Astrocyte (in vitro differentiated cells and primary cell): ENCODE data around the gene PPP6C. TPM values are rescaled to one million over a fixed set of nuclear protein-coding genes. Genes with fewer than 3 reads are reported as not detected.
"Not testable (repeated sequence)": the region's sequence is repeated elsewhere in the genome, so short reads cannot be mapped to it uniquely, and the experiment has no call there.

Experiments
- DNase-seq: peaks from one replicate; pipeline ENCODE4 v3.0.0-alpha.2; 2010; ENCODE audit warnings: low read depth
- FAIRE-seq: peaks from 2 replicates; lab custom pipeline; 2011; peaks lifted over from hg19 to GRCh38; lab: Jason Lieb, UNC
- H2AFZ ChIP-seq: 2 replicates; pipeline ENCODE4 v1.6.0; 2012; ENCODE audit warnings: low read depth, low read length, inconsistent platforms
- H3K27ac ChIP-seq: 2 replicates; pipeline ENCODE4 v1.5.1; 2011; ENCODE audit warnings: low read depth, low read length, inconsistent platforms
- H3K27me3 ChIP-seq: 2 replicates; pipeline ENCODE4 v1.6.0; 2011; ENCODE audit warnings: low read length, inconsistent platforms; ENCODE audit not compliant: insufficient read depth
- H3K36me3 ChIP-seq: 2 replicates; pipeline ENCODE4 v1.5.1; 2011; ENCODE audit warnings: low read length, inconsistent platforms; ENCODE audit not compliant: insufficient read depth
- H3K4me1 ChIP-seq: 2 replicates; pipeline ENCODE4 v1.5.1; 2011; ENCODE audit warnings: low read length, inconsistent platforms; ENCODE audit not compliant: insufficient read depth
- H3K4me2 ChIP-seq: 2 replicates; pipeline ENCODE4 v1.6.0; 2012; ENCODE audit warnings: low read length, inconsistent platforms
- H3K4me3 ChIP-seq: 2 replicates; pipeline ENCODE4 v1.5.1; 2011; ENCODE audit warnings: low read depth, mild to moderate bottlenecking, low read length, inconsistent platforms; ENCODE audit not compliant: insufficient read depth
- H3K79me2 ChIP-seq: 2 replicates; pipeline ENCODE4 v1.6.0; 2012; ENCODE audit warnings: mild to moderate bottlenecking, low read length, inconsistent platforms; ENCODE audit not compliant: insufficient read depth
- H3K9ac ChIP-seq: 2 replicates; pipeline ENCODE4 v1.6.0; 2012; ENCODE audit warnings: mild to moderate bottlenecking, low read length, inconsistent platforms
- H3K9me3 ChIP-seq: 2 replicates; pipeline ENCODE4 v1.5.1; 2012; ENCODE audit warnings: low read depth, mild to moderate bottlenecking, low read length, inconsistent platforms; ENCODE audit not compliant: insufficient read depth
- H4K20me1 ChIP-seq: 2 replicates; pipeline ENCODE4 v1.6.0; 2012; ENCODE audit warnings: low read length, inconsistent platforms; ENCODE audit not compliant: insufficient read depth
- H3K27ac Mint-ChIP-seq: one replicate; pipeline ENCODE4 v1.8.0; 2021; ENCODE audit warnings: mild to moderate bottlenecking, mixed read lengths; ENCODE audit not compliant: unreplicated experiment
- H3K27me3 Mint-ChIP-seq: one replicate; pipeline ENCODE4 v1.8.0; 2021; ENCODE audit warnings: low read depth, mixed read lengths; ENCODE audit not compliant: unreplicated experiment
- H3K36me3 Mint-ChIP-seq: one replicate; pipeline ENCODE4 v1.8.0; 2021; ENCODE audit warnings: low read depth, mixed read lengths; ENCODE audit not compliant: unreplicated experiment
- H3K4me1 Mint-ChIP-seq: one replicate; pipeline ENCODE4 v1.8.0; 2021; ENCODE audit warnings: low read depth, mixed read lengths; ENCODE audit not compliant: unreplicated experiment
- H3K4me3 Mint-ChIP-seq: one replicate; pipeline ENCODE4 v1.8.0; 2021; ENCODE audit warnings: mild to moderate bottlenecking, moderate library complexity, mixed read lengths; ENCODE audit not compliant: unreplicated experiment
- H3K9me3 Mint-ChIP-seq: one replicate; pipeline ENCODE4 v1.8.0; 2021; ENCODE audit warnings: mild to moderate bottlenecking, mixed read lengths; ENCODE audit not compliant: unreplicated experiment
- CTCF ChIP-seq: IDR thresholded peaks from 2 replicates; pipeline ENCODE4 v1.5.1; 2011; ENCODE audit warnings: low read depth, mild to moderate bottlenecking, inconsistent platforms, low read length, moderate library complexity; ENCODE audit not compliant: insufficient read depth
- EZH2 ChIP-seq: IDR thresholded peaks from 2 replicates; pipeline ENCODE4 v1.6.1; 2012; ENCODE audit warnings: mild to moderate bottlenecking, low read length, inconsistent platforms; ENCODE audit not compliant: insufficient read depth
- total RNA-seq: library from RNA; stranded (reverse); gene quantifications from 2 replicates; pipeline ENCODE4 v1.2.1, GENCODE V29; 2021

Gene PPP6C
- total RNA-seq, 1 donor from 2014 or later: 41.1 TPM

- H3K4me2 ChIP-seq: no peak overlapping the region
- peaks cover 8% of the 10 kb centered on the region for H4K20me1 ChIP-seq
- no peak overlapping the region for H3K4me3 ChIP-seq
- H3K9ac ChIP-seq: no peak overlapping the region
- Mint-ChIP-seq H3K4me3 (no peak overlapping the region), H3K36me3 (peaks cover 4% of the 10 kb centered on the region), H3K9me3 (no peaks in the 10 kb centered on the region), H3K4me1 (peaks cover 6% of the 10 kb centered on the region), H3K27me3 (no peaks in the 10 kb centered on the region), H3K27ac (no peak overlapping the region)
- no peak for DNase-seq
- FAIRE-seq: no peak
- no peak overlapping the region for H3K27ac ChIP-seq
- H2AFZ ChIP-seq: no peak overlapping the region
- TF ChIP-seq CTCF (no peak), EZH2 (no peak)
- no peaks in the 10 kb centered on the region for H3K79me2 ChIP-seq
- no peaks in the 10 kb centered on the region for H3K27me3 ChIP-seq
- no peaks in the 10 kb centered on the region for H3K9me3 ChIP-seq
- no peaks in the 10 kb centered on the region for H3K4me1 ChIP-seq
- no peaks in the 10 kb centered on the region for H3K36me3 ChIP-seq
Measured at GRCh38 chr9:125119643-125120286, 69.8 kb downstream of the PPP6C start.

- not testable (repeated sequence) for H3K4me3 Mint-ChIP-seq
Measured at GRCh38 chr9:125118696-125119095, 70.9 kb downstream of the PPP6C start.

GRCh38 chr9:125114503-125114902 lies 75.1 kb downstream of the PPP6C start:
- H2AFZ ChIP-seq, H3K4me1 ChIP-seq, H3K36me3 Mint-ChIP-seq, H3K36me3 ChIP-seq, H3K27me3 Mint-ChIP-seq, H3K4me3 Mint-ChIP-seq, H3K27ac Mint-ChIP-seq, DNase-seq, H3K4me2 ChIP-seq, H3K27me3 ChIP-seq, H3K9ac ChIP-seq, H3K27ac ChIP-seq, H4K20me1 ChIP-seq, FAIRE-seq, H3K4me1 Mint-ChIP-seq, H3K79me2 ChIP-seq, H3K9me3 Mint-ChIP-seq, H3K9me3 ChIP-seq, H3K4me3 ChIP-seq: not testable (repeated sequence)

More at GRCh38 chr9:125118696-125119095, 70.9 kb downstream of the PPP6C start:
- not testable (repeated sequence) for H3K36me3 ChIP-seq, H3K4me3 ChIP-seq, H3K27ac Mint-ChIP-seq, H3K9ac ChIP-seq, H3K27ac ChIP-seq, H3K9me3 Mint-ChIP-seq, H4K20me1 ChIP-seq, DNase-seq, H3K27me3 Mint-ChIP-seq, H3K36me3 Mint-ChIP-seq, H2AFZ ChIP-seq, FAIRE-seq, H3K4me1 Mint-ChIP-seq, H3K79me2 ChIP-seq, H3K4me1 ChIP-seq, H3K4me2 ChIP-seq, H3K9me3 ChIP-seq, H3K27me3 ChIP-seq
